ENCODE measurements around the gene MS4A4E. TPM values are rescaled to one million over a fixed set of nuclear protein-coding genes. Genes with fewer than 3 reads are reported as not detected.

Gene MS4A4E
- total RNA-seq, 1 donor, result not detected

- H3K4me3 ChIP-seq (ENCODE audit: insufficient read depth, low read length), result no peak overlapping the region
- H3K27ac ChIP-seq (ENCODE audit: low read depth, low read length), result no peak overlapping the region
- H3K79me2 ChIP-seq (ENCODE audit: insufficient read depth, low read length), result no peaks in the 10 kb centered on the region
- no peak overlapping the region for H3K4me2 ChIP-seq (ENCODE audit: insufficient read depth, low read length)
- H3K27me3 ChIP-seq (ENCODE audit: insufficient read depth, low read length), result no peaks in the 10 kb centered on the region
- H3K36me3 ChIP-seq (ENCODE audit: insufficient read depth, low read length), result no peaks in the 10 kb centered on the region
- no peaks in the 10 kb centered on the region for H4K20me1 ChIP-seq (ENCODE audit: insufficient read depth, low read length)
- no peaks in the 10 kb centered on the region for H3K4me1 ChIP-seq (ENCODE audit: insufficient read depth, low read length)
- H2AFZ ChIP-seq (ENCODE audit: low read length), result no peak overlapping the region
- no peak for TF ChIP-seq CTCF (IDR thresholded peaks at IDR 0.05; ENCODE audit: extremely low read depth, low read depth, low read length)
- DNase-seq (ENCODE audit: insufficient read length, low spot score, missing footprints), result no peak
- H3K9me3 ChIP-seq (ENCODE audit: low read depth, low read length), result no peaks in the 10 kb centered on the region
These were observed 39.3 kb upstream of the MS4A4E start for GRCh38 chr11:60282286-60282685.

- Histone ChIP-seq H3K4me3 (ENCODE audit: insufficient read depth, low read length) (no peak overlapping the region), H3K27me3 (ENCODE audit: insufficient read depth, low read length) (no peaks in the 10 kb centered on the region), H3K36me3 (ENCODE audit: insufficient read depth, low read length) (no peaks in the 10 kb centered on the region), H3K27ac (ENCODE audit: low read depth, low read length) (no peak overlapping the region), H3K9me3 (ENCODE audit: low read depth, low read length) (no peaks in the 10 kb centered on the region), H3K4me1 (ENCODE audit: insufficient read depth, low read length) (no peaks in the 10 kb centered on the region), H3K4me2 (ENCODE audit: insufficient read depth, low read length) (no peak overlapping the region), H4K20me1 (ENCODE audit: insufficient read depth, low read length) (no peaks in the 10 kb centered on the region), H2AFZ (ENCODE audit: low read length) (no peak overlapping the region), H3K79me2 (ENCODE audit: insufficient read depth, low read length) (no peaks in the 10 kb centered on the region)
- DNase-seq (ENCODE audit: insufficient read length, low spot score, missing footprints), result no peak
- TF ChIP-seq CTCF (IDR thresholded peaks at IDR 0.05; ENCODE audit: extremely low read depth, low read depth, low read length), result no peak
These were observed 38.5 kb upstream of the MS4A4E start for GRCh38 chr11:60281485-60281884.

- H3K79me2 ChIP-seq (ENCODE audit: insufficient read depth, low read length), result no peaks in the 10 kb centered on the region
- no peaks in the 10 kb centered on the region for H4K20me1 ChIP-seq (ENCODE audit: insufficient read depth, low read length)
- no peaks in the 10 kb centered on the region for H3K4me1 ChIP-seq (ENCODE audit: insufficient read depth, low read length)
- TF ChIP-seq CTCF (IDR thresholded peaks at IDR 0.05; ENCODE audit: extremely low read depth, low read depth, low read length), result no peak
- H2AFZ ChIP-seq (ENCODE audit: low read length), result no peak within 1 kb of the TSS
- H3K9me3 ChIP-seq (ENCODE audit: low read depth, low read length), result no peaks in the 10 kb centered on the region
- no peak for DNase-seq (ENCODE audit: insufficient read length, low spot score, missing footprints)
- H3K4me3 ChIP-seq (ENCODE audit: insufficient read depth, low read length), result no peak within 1 kb of the TSS
- H3K36me3 ChIP-seq (ENCODE audit: insufficient read depth, low read length), result no peaks in the 10 kb centered on the region
- no peak within 1 kb of the TSS for H3K4me2 ChIP-seq (ENCODE audit: insufficient read depth, low read length)
- H3K27me3 ChIP-seq (ENCODE audit: insufficient read depth, low read length), result no peaks in the 10 kb centered on the region
- no peak within 1 kb of the TSS for H3K27ac ChIP-seq (ENCODE audit: low read depth, low read length)
These were observed 37.5 kb upstream of the MS4A4E start, which contains the start of gene MS4A4A for GRCh38 chr11:60280412-60280811. Gene MS4A4A (plus strand): TSS chr11:60280666. CDS start chr11:60280676, 10 bp downstream.

- no peak for DNase-seq (ENCODE audit: insufficient read length, low spot score, missing footprints)
- Histone ChIP-seq H2AFZ (ENCODE audit: low read length) (no peak overlapping the region), H3K4me2 (ENCODE audit: insufficient read depth, low read length) (no peak overlapping the region), H3K4me1 (ENCODE audit: insufficient read depth, low read length) (no peaks in the 10 kb centered on the region), H3K9me3 (ENCODE audit: low read depth, low read length) (no peaks in the 10 kb centered on the region), H3K27me3 (ENCODE audit: insufficient read depth, low read length) (no peaks in the 10 kb centered on the region), H4K20me1 (ENCODE audit: insufficient read depth, low read length) (no peaks in the 10 kb centered on the region), H3K36me3 (ENCODE audit: insufficient read depth, low read length) (no peaks in the 10 kb centered on the region), H3K4me3 (ENCODE audit: insufficient read depth, low read length) (no peak overlapping the region), H3K27ac (ENCODE audit: low read depth, low read length) (no peak overlapping the region), H3K79me2 (ENCODE audit: insufficient read depth, low read length) (no peaks in the 10 kb centered on the region)
- no peak for TF ChIP-seq CTCF (IDR thresholded peaks at IDR 0.05; ENCODE audit: extremely low read depth, low read depth, low read length)
These were observed 31.5 kb upstream of the MS4A4E start for GRCh38 chr11:60274416-60274815.
